HG03066 (cell line): ENCODE measurements around the gene FZD1.
"Not testable (repeated sequence)": the region's sequence is repeated elsewhere in the genome, so short reads cannot be mapped to it uniquely, and the experiment has no call there.

Experiments used
- ATAC-seq: cut with Tn5 transposase; IDR thresholded peaks from one replicate; pipeline ENCODE4 v1.9.1; 2021; ENCODE audit warnings: low read depth; ENCODE audit not compliant: unreplicated experiment

The FZD1 gene

DNA sequence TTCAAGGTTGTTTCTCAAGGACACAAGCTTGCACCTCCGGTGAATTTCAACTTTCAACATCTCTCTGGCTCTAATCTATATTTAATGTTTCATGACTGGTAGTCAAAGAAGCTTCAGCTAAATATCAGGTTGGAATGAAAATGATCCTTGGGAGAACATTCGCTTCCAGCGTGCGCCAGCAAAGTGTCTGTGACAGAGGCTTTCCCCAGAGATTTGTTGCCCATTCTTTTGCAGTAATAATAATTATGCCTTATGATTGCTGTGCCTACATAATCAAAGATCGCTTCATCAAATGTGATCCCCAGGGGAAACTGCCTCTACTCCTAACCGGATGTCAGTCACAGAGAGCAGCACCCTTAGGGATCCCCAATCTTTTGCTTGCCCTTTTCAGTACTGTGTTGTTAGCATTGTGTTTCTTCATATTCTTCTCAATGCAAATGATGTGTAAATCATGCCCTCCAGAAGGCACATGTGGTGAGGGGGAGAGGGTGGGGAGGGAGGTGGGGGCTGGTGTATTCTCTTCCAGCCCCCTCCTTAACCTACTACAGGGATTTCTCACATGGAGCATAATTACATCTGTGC is 30.5 kb downstream of the FZD1 start:
- no peak for ATAC-seq

- no peak for ATAC-seq
Measured at GRCh38 chr7:91295576-91295975, 31.3 kb downstream of the FZD1 start.

- ATAC-seq, result no peak
Measured at GRCh38 chr7:91297939-91298338, 33.7 kb downstream of the FZD1 start.

DNA sequence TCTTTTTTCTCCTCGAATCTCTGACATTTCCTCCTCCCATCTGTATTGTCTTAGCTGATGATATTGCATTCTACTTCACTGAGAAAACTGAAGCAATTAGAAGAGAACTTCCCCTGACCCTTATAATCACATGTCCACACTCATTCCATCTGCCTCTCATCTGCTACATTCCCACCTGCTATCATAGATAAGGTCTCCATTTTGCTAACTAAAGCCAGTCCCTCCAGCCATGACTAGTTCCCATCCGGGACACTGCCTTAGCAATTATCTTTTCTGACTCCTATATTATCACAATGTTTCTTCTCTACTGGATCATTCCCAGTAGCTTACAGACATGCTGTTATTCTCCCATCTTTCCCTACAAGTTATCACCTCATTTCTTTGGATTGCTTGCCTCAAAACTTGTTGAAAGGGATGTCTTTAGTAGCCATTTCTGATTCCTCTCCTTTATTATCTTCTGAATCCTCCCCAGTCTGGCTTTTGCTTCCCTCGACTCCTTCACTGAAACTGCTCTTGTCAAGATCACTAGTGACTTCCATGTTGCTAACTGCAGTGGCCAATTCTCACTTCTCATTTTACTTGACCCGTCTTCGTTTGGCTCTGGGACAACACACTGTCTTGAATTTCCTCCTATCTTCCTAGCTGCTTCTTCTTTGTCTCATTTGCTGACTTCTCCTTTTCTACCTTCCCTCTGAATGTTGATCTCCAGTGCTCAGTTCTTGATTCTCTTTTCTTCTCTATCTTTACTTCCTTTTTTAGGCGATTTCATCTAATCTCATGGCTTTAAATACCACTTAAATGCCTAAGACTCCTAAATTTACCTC is 35.9 kb downstream of the FZD1 start:
- ATAC-seq, result no peak

DNA sequence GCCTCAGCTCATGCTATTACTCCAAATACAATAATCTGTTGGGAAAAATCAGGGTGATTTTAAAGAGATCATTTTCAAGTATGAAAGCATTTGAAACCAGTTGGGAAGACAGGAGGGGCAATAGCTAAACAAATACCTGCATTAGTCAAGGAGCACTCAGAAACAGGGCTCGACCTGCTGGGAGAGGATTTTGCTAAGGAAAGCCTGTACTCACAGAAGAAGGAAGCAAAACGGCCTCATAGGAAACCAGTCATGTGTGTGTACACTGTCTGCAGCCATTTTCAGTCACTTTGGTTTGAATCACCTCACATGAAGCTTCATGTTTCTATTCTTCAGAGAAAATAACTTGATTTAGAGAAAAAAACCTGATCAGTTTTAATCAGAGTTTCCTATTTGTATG is 38.6 kb downstream of the FZD1 start:
- ATAC-seq, result no peak

DNA sequence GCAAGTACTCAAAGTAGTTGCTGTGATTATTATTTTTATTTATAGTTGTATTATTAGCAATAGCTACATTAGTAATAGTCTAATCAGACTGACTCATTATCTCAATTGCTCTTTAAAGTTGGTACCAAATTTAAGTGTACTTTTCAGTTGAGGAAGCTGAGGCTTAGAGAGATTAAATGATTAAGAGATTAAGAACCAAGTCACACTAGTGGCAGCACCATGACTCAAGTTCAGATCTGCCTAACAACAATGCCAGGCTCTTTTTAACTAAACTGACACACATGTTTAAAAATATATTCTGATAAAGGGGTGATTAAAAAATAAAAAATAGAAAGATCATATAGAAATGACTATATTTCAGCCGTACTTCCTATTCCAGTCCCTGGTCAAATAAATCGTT is 42.0 kb downstream of the FZD1 start:
- ATAC-seq, result no peak

DNA sequence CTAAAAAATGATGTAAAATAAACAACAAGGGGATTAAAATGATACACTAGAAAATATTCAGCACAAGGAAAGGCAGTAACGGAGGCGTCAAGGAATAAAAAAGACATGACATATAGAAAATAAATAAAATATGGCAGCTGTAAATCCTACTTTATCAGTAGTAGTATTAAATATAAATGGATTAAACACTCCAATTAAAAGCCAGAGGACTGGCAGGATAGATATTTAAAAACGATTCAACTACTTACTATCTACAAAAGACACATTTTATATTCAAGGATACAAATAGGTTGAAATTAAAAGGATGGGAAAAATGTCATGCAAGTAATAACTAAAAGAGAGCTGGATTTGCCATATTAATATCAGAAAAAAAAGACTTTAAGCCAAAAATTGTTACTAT is 43.2 kb downstream of the FZD1 start:
- no peak for ATAC-seq

DNA sequence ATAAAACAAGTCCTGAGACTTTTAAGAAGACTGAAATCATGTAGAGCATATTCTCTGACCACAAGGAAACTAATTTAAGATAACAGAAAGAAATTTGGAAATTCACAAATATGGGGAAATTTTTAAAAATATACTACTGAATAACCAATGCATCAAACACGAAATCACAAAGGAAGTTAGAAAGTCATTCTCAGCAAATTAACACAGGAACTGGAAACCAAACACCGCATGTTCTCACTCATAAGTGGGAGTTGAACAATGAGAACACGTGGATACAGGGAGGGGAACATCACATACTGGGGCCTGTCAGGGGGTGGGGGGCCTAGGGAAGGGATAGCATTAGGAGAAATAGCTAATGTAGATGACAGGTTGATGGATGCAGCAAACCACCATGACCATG is 44.0 kb downstream of the FZD1 start:
- not testable (repeated sequence) for ATAC-seq

DNA sequence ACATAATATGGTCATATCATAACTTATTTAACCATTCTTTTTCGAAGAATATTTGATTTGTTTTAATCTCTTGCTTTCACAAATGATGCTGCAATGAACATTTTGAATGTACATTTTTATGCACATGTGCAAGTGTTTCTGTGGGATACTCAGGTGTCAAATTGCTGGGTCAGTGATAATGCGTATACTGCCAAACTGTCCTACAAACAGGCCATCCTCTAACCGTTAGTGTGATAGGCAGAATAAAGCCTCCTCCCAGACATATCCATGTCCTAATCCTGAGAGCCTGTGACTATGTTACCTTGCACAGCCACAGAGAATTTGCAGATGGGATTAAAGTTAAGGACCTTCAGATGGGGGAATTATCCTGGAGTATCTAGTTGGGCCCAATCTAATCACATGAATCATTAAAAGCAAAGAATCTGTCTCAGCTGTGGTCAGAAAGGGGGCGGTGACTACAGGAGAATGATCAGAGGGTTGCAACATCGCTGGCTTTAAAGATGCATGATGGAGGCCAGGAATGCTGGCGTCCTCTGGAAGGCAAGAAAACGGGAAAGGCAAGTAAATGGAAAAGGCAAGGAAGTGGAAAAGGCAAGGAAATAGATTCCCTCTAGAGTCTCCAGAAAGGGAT is 46.7 kb downstream of the FZD1 start:
- ATAC-seq, result no peak

GRCh38 chr7:91311839-91312238 is 47.6 kb downstream of the FZD1 start:
- no peak for ATAC-seq

- no peak for ATAC-seq
Measured at GRCh38 chr7:91313113-91313512, 48.9 kb downstream of the FZD1 start.

- ATAC-seq, result no peak
Measured at GRCh38 chr7:91314591-91315323, 50.5 kb downstream of the FZD1 start.

DNA sequence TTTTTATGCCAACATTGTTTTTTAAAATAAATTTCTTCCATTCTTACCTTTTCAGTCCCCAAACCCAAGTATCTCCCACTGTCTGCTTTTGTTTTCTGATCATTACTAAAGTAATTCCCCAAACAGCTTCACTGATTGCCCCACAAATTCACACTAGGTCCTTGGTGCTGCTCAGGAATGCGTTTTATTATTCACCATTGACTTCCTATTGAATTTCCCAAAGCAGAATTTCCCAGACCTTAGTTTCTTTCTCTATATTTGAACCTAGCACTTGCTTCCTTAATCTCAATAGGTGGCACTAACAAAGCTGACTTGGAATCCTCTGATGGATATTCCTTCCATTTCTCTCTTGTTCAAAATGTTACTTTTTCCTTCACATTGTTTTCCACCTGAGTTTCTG is 52.2 kb downstream of the FZD1 start:
- no peak for ATAC-seq

- no peak for ATAC-seq
Measured at GRCh38 chr7:91319351-91319750, 55.1 kb downstream of the FZD1 start.

DNA sequence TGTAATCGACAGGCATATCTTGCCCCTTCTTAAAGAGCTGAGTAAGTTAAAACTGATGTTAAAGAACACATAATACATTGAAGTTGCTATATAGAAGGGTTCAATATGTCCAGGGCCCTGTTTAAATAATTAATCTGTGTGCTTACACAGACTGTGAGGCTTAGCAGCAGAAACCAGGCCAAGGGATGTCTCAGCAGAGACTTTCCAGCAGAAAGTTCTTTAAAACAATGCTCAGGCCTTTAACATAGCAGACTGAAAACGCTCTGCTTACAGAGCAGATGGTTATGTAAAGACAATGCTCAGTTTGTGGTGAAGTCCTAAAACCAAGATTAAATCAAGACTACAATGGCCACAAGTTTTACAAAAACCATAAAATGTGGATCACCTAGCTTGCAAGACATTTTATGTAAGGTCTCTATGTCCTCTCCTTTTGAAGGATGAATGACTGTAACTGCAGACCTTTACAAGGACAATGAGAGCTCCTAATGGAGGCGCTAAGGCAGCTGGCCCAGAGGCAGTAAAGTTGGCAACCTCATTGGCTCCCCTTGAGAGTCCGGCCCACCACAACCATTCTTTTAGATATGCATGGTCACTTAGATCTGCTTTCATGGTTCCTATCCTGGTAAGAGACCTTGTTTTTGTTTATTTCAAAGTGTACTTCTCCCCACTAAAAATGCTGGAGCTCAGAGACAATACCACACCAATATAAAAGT is 56.3 kb downstream of the FZD1 start:
- no peak for ATAC-seq
